Astrocyte of the spinal cord (primary cell): ENCODE results near the gene ZNF483.
"Not testable (repeated sequence)": the region's sequence is repeated elsewhere in the genome, so short reads cannot be mapped to it uniquely, and the experiment has no call there.

Experiments
- DNase-seq: peaks from one replicate; pipeline ENCODE4 v3.0.0; 2011; ENCODE audit warnings: low read depth, low spot score
- H3K4me3 ChIP-seq: 2 replicates; pipeline ENCODE4 v1.5.1; 2011; ENCODE audit warnings: low read depth, mild to moderate bottlenecking, low read length, moderate library complexity
- in situ Hi-C: cut with HindIII; loops from 2 replicates; pipeline ENCODE4 v1.10.0; 2017; ENCODE audit warnings: low sequenced_read_pairs
- TF ChIP-seq, protein P1 (sequence below): IDR thresholded peaks from 2 replicates; pipeline ENCODE4 v1.5.1; 2012; ENCODE audit warnings: low read depth, mild to moderate bottlenecking, low read length, inconsistent platforms

Gene ZNF483

DNA sequence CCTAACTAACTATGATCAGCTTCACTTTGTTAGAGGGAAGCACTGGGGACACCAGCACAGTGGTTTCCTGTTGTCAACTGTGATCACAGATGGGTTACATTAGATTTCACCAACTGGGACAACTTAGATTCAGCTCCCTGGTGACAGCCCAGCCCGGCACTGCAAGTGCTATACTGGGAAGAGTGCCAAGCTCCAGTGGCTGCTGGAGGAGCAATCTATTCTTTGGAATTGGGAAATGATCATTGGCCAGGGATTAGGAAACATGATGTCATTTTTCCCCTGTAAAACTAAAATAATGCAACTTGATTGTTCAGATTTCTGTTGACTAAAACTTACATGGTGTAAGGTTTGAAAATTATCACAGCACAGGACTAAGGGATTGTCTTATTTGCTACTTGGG, 41.3 kb downstream of the ZNF483 start:
- in situ Hi-C loops: no loop called here
- TF ChIP-seq, protein P1, sequence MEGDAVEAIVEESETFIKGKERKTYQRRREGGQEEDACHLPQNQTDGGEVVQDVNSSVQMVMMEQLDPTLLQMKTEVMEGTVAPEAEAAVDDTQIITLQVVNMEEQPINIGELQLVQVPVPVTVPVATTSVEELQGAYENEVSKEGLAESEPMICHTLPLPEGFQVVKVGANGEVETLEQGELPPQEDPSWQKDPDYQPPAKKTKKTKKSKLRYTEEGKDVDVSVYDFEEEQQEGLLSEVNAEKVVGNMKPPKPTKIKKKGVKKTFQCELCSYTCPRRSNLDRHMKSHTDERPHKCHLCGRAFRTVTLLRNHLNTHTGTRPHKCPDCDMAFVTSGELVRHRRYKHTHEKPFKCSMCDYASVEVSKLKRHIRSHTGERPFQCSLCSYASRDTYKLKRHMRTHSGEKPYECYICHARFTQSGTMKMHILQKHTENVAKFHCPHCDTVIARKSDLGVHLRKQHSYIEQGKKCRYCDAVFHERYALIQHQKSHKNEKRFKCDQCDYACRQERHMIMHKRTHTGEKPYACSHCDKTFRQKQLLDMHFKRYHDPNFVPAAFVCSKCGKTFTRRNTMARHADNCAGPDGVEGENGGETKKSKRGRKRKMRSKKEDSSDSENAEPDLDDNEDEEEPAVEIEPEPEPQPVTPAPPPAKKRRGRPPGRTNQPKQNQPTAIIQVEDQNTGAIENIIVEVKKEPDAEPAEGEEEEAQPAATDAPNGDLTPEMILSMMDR: no peak
- no peak for DNase-seq
- no peak overlapping the region for H3K4me3 ChIP-seq

DNA sequence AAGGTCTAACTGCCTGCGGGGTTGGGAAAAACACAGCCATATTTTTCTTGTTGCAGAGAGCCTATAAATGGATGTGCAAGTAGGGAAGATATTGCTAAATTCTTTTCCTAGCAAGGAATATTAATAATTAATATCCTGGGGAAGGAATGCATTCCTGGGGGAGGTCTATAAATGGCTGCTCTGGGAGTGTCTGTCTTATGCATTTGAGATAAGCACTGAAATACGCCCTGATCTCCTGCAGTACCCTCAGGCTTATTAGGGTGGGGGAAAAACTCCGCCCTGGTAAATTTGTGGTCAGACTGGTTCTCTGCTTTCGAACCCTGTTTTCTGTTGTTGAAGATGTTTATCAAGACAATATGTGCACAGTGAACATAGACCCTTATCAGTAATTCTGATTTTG, 43.1 kb downstream of the ZNF483 start:
- in situ Hi-C loops, H3K4me3 ChIP-seq, DNase-seq: not testable (repeated sequence)

DNA sequence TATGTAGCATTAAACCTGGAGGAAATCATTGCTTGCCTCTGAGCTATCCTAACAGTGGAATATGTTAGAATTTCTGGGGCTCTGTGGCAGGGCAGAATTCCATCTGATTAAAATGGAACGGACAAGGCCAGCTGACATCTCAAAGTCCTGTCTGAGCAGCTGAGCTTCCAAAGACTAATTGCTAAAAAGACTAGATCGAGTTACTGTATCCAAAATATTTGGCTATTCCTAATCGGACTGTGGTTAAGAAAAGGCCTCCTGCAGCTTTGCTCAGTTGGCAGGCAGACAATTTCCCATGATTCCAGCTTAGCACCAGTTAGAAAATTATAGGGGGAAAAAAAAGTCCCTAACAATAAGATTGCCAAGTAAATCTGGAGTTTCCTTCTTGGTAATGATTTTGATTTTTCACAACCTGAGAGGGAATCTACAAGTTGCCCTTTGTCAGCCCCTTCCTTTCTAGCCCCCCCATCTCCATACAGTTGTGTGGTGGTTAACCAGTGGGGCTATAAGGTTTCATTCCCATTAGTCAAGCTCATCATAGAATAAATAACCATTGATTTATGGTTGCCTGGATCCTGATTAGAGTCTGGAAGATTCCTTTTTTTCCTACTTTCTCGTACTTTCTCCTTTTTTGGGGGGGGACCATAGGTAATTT, 48.1 kb downstream of the ZNF483 start:
- peak; percentile 92 for DNase-seq
- in situ Hi-C loops: no loop called here
- TF ChIP-seq, protein P1: no peak
- no peak overlapping the region for H3K4me3 ChIP-seq

DNA sequence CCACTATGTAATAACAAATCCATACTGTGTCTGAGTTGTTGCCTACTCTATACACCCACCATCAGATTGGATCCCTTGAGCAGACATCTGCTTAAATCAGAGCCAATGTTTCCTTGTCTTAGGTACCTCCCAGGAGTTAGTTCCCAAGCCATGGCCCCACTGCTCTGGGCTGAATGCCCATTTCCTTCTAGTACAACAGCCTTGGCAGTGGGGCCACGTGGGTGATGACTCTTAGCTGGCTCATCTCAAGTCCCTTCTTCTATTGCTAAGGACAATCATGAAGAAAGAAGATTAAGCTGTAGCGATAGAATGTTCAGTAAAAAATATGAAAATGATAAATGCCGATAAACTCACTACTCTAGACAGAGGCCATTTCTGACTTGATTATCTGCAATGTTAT, 57.9 kb downstream of the ZNF483 start:
- TF ChIP-seq, protein P1: no peak
- no peak overlapping the region for H3K4me3 ChIP-seq
- DNase-seq: peak; percentile 49
- in situ Hi-C loops: no loop called here

DNA sequence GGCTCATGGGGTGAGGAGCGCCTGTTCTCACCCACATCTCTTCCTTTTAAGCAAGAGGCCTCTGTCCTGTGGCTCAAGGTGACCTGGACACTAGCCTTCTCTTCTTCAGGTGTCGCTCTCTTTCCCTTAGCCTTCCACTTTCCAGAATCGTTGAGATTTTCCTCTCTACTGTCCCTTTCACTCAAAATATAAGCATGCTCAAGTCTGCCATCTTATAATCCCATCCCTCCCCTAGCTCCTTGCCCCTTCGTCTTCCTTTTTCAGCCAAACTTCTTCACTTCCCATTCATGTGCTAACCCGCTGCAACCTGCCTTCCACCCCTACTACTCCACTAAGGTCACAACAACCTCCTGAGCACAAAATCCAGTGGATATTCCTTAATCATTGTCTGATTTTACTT, 61.4 kb downstream of the ZNF483 start:
- TF ChIP-seq, protein P1: no peak
- no peak for DNase-seq
- in situ Hi-C loops: no loop called here

DNA sequence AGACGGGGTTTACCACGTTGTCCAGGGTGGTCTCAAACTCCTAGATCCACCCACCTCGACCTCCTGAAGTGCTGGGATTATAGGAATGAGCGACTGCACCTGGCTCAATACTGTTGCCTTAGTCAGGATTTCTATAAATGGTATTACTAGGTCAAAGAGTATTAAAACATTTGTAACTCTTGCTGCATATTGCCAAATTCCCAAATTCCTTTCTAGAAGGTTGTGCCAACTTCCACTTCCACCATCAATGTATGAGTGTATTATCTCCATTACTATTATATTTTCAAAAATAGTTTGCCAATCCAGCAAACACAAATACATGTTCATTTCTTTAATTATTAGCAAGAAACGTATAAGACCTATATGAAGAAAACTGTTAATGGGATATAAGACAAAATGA, 63.9 kb downstream of the ZNF483 start:
- DNase-seq: no peak
- no peak overlapping the region for H3K4me3 ChIP-seq
- TF ChIP-seq, protein P1: no peak
- in situ Hi-C loops: no loop called here

More for the DNA sequence above, 61.4 kb downstream of the ZNF483 start:
- no peak overlapping the region for H3K4me3 ChIP-seq

DNA sequence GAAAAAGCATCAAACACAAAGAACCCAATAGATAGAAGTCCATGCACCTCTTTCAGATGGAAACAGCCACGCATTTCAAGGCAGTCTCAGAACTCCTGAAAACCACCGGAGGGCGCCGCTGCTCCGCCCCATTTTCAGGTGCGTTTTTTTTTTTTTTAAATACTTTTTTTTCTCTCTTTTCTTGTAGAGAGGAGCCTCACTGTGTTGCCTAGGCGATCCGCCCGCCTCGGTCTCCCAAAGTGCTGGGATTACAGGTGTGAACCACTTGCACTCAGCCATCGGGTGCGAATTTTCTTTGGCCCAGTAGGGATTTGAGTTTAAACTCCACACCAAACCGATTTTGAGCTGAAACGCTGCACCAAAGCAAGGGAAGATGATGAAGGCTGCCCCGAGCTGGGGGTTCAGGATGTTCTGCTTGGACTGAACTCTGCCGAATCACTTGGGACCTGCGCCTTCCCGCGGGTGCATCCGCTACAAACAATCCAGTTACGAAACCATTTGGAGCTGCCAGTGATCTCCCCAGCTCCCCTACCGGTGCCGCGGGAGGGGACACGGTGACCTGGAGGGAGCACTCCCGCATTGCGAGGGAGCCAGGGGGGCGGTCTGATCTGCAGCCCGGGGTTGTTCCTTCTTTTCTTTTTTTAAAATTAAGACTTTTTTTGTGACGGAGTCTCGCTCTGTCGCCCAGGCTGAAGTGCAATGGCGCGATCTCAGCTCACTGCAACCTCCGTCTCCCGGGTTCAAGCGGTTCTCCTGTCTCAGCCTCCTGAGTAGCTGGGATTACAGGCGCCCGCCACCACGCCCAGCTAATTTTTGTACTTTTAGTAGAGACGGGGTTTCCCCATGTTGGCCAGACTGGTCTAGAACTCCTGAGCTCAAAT, 73.1 kb downstream of the ZNF483 start:
- TF ChIP-seq, protein P1: peak; percentile 78
- in situ Hi-C loops: no loop called here
- DNase-seq: peak; percentile 77
- peak overlapping the region; percentile 76 for H3K4me3 ChIP-seq
